Panc1 (cell line): Measurements from ENCODE around the gene THADA. TPM values are rescaled to one million over a fixed set of nuclear protein-coding genes. Genes with fewer than 3 reads are reported as not detected.

Experiments used
- ATAC-seq: fragments of 200-7000 bp; cut with Tn5 transposase; 2 replicates; pipeline ENCODE4 v1.9.1; 2020; ENCODE audit warnings: mild to moderate bottlenecking, moderate library complexity
- BruUV-seq: library from RNA; stranded (reverse); fragments of 400-500 nt; replicated peaks from 2 replicates; lab custom pipeline; 2021; lab: Mats Ljungman, UMichigan
- CTCF ChIA-PET: fragments of 300-600 bp; sonication (Branson Sonifier 250); formaldehyde crosslinking; loops from one replicate; lab custom pipeline; 2022; ENCODE audit warnings: antibody characterized with exemption; lab: Charles Lee
- POLR2A ChIA-PET: fragments of 300-600 bp; sonication (Branson Sonifier 250); formaldehyde crosslinking; loops from one replicate; lab custom pipeline; 2022; ENCODE audit warnings: antibody characterized with exemption; lab: Charles Lee
- DNase-seq: peaks from one replicate; pipeline ENCODE4 v3.0.0-alpha.2; 2010; ENCODE audit warnings: low read depth, low spot score
- H3K27ac ChIP-seq: 2 replicates; pipeline ENCODE4 v1.5.1; 2011; ENCODE audit warnings: mild to moderate bottlenecking, low read length, inconsistent platforms
- H3K27me3 ChIP-seq: fragments of 200-500 bp; sonication (Bioruptor generic); 2 replicates; pipeline ENCODE4 v1.6.0; 2014; ENCODE audit warnings: low read length, inconsistent platforms; ENCODE audit not compliant: control insufficient read depth, insufficient read depth
- H3K36me3 ChIP-seq: fragments of 200-500 bp; sonication (Bioruptor generic); 2 replicates; pipeline ENCODE4 v1.5.1; 2014; ENCODE audit warnings: inconsistent platforms, mild to moderate bottlenecking, low read length, moderate library complexity; ENCODE audit not compliant: control insufficient read depth, insufficient read depth
- H3K4me1 ChIP-seq: 2 replicates; pipeline ENCODE4 v1.5.1; 2011; ENCODE audit warnings: inconsistent platforms, mild to moderate bottlenecking, low read length, moderate library complexity; ENCODE audit not compliant: control insufficient read depth, insufficient read depth
- H3K4me3 ChIP-seq, 2 experiments: 2 replicates each; pipeline ENCODE4 v1.5.1; 2011 to 2012; ENCODE audit warnings: low read depth in 2 of 2, low read length in 2 of 2, mild to moderate bottlenecking in 2 of 2, inconsistent platforms in 1 of 2, moderate library complexity in 1 of 2
- H3K9me3 ChIP-seq: fragments of 200-500 bp; sonication (Bioruptor generic); 2 replicates; pipeline ENCODE4 v1.5.1; 2014; ENCODE audit warnings: low read depth, mild to moderate bottlenecking, inconsistent platforms, low read length, moderate library complexity; ENCODE audit not compliant: control insufficient read depth, insufficient read depth
- CTCF ChIP-seq: fragments of 450-650 bp; IDR thresholded peaks from 2 replicates; pipeline ENCODE4 v1.5.1; 2017; ENCODE audit warnings: mild to moderate bottlenecking
- POLR2AphosphoS5 ChIP-seq: IDR thresholded peaks from 2 replicates; pipeline ENCODE4 v1.6.1; 2012; ENCODE audit warnings: mild to moderate bottlenecking, low read depth, low read length, moderate library complexity
- REST ChIP-seq, 2 experiments: IDR thresholded peaks; 2 replicates each; pipeline ENCODE4 v1.6.1; 2011 to 2012; ENCODE audit warnings: low read depth in 2 of 2, control low read depth in 1 of 2, low read length in 1 of 2, mild to moderate bottlenecking in 1 of 2, moderate library complexity in 1 of 2; ENCODE audit not compliant: insufficient read depth in 1 of 2
- SIN3A ChIP-seq: IDR thresholded peaks from 2 replicates; pipeline ENCODE4 v1.6.1; 2012; ENCODE audit warnings: low read depth, mild to moderate bottlenecking, low read length, moderate library complexity, borderline replicate concordance; ENCODE audit not compliant: insufficient read depth
- TCF7L2 ChIP-seq: IDR thresholded peaks from 2 replicates; pipeline ENCODE4 v1.6.1; 2011; ENCODE audit warnings: mild to moderate bottlenecking, low read depth, low read length, inconsistent platforms
- in situ Hi-C: cut with HindIII; loops from 2 replicates; pipeline ENCODE4 v1.10.0; 2016; ENCODE audit warnings: low sequenced_read_pairs, low pct_unique_long_range_greater_than_20kb
- intact Hi-C: fragments of 100-400 bp; cut with micrococcal nuclease; formaldehyde crosslinking; loops from one replicate; pipeline ENCODE4 v1.10.0; 2022; ENCODE audit not compliant: unreplicated experiment
- total RNA-seq: library from RNA; stranded (reverse); gene quantifications from one replicate; pipeline ENCODE4 v1.2.1, GENCODE V29; 2021; ENCODE audit not compliant: unreplicated experiment

THADA gene
- total RNA-seq, 1 experiment from 2014 or later = 37.2 TPM

GRCh38 chr2:43188561-43189386, 407.1 kb downstream of the THADA start:
- Histone ChIP-seq H3K4me1 (no peaks in the 10 kb centered on the region), H3K4me3 (no peak overlapping the region), H3K27ac (no peak overlapping the region), H3K36me3 (no peaks in the 10 kb centered on the region), H3K27me3 (no peaks in the 10 kb centered on the region), H3K9me3 (no peaks in the 10 kb centered on the region)
- POLR2A ChIA-PET = interaction anchor here (0.6 kb wide), 1 partner anchor 27 kb away, joined by 3 read pairs; no protein-coding TSS in a partner anchor
- intact Hi-C loops (no loop called here), in situ Hi-C loops (no loop called here)
- DNase-seq (no peak), ATAC-seq (no peak)
- no peak for TF ChIP-seq TCF7L2
- TF ChIP-seq CTCF = no peak
- no peak for TF ChIP-seq REST (IDR thresholded peaks at IDR 0.05; ENCODE audit: insufficient read depth in 1 of 2, low read depth in 2 of 2, low read length in 1 of 2)
- TF ChIP-seq POLR2AphosphoS5 = no peak
- TF ChIP-seq SIN3A = no peak
- BruUV-seq = no TSS peak
- CTCF ChIA-PET = no interaction called here

GRCh38 chr2:43186679-43187374, 409.0 kb downstream of the THADA start:
- Histone ChIP-seq H3K27ac (no peak overlapping the region), H3K9me3 (no peaks in the 10 kb centered on the region), H3K27me3 (no peaks in the 10 kb centered on the region), H3K4me1 (no peaks in the 10 kb centered on the region), H3K36me3 (no peaks in the 10 kb centered on the region), H3K4me3 (no peak overlapping the region)
- in situ Hi-C loops = no loop called here
- BruUV-seq = no TSS peak
- ATAC-seq (no peak), DNase-seq (no peak)
- no peak for TF ChIP-seq REST (IDR thresholded peaks at IDR 0.05; ENCODE audit: insufficient read depth in 1 of 2, low read depth in 2 of 2, low read length in 1 of 2)
- no peak for TF ChIP-seq POLR2AphosphoS5
- no peak for TF ChIP-seq CTCF
- no peak for TF ChIP-seq SIN3A
- TF ChIP-seq TCF7L2 = no peak
- intact Hi-C loops = no loop called here
- POLR2A ChIA-PET = no interaction called here
- CTCF ChIA-PET = no interaction called here
